A549 treated with DMSO at 1 μM for 4 hours (cell line): Measurements from ENCODE around the gene ACTR5. TPM values are rescaled to one million over a fixed set of nuclear protein-coding genes. Genes with fewer than 3 reads are reported as not detected.

Source experiments
- total RNA-seq: library from RNA; stranded (reverse); fragments of 200-300 nt; extraction: Qiagen RNA extraction; gene quantifications from 5 replicates; pipeline ENCODE4 v1.2.3, GENCODE V29; 2022; ENCODE audit warnings: low read depth

ACTR5 gene
- total RNA-seq, result 7.2 to 10.8 TPM (median 10.3 TPM) in 5 replicates

DNA sequence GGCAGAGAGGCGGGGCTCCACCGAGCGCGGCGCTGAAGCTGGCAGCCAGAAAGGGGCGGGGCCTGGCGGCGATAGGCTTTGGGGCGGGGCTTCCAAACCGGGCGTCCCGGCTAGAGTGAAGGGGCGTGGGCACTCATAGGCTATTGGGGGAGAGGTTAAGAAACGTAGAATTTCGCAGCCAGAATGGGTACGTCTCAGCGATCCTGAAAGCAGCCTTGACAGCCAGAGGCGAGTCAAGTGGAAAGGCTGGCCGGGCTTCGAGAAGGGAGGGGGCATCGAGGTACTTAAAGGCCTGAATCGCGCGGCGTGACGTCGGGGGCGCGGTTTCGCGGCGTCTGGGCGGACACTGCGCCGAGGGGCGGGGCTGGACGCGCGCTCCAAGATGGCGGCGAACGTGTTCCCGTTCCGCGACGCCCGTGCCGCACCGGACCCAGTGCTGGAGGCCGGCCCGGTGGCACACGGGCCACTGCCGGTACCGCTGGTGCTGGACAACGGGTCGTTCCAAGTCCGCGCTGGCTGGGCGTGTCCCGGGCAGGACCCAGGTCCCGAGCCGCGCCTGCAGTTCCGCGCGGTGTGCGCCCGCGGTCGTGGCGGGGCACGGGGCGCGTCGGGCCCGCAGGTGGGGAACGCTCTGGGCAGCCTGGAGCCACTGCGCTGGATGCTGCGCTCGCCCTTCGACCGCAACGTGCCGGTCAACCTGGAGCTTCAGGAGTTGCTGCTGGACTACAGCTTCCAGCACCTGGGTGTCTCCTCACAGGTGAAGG is at the start of gene ACTR5:
Gene ACTR5, plus strand, starts transcription at position 364 of the 764 bp plus-strand sequence. Its CDS starts 19 bp downstream, at position 383.

DNA sequence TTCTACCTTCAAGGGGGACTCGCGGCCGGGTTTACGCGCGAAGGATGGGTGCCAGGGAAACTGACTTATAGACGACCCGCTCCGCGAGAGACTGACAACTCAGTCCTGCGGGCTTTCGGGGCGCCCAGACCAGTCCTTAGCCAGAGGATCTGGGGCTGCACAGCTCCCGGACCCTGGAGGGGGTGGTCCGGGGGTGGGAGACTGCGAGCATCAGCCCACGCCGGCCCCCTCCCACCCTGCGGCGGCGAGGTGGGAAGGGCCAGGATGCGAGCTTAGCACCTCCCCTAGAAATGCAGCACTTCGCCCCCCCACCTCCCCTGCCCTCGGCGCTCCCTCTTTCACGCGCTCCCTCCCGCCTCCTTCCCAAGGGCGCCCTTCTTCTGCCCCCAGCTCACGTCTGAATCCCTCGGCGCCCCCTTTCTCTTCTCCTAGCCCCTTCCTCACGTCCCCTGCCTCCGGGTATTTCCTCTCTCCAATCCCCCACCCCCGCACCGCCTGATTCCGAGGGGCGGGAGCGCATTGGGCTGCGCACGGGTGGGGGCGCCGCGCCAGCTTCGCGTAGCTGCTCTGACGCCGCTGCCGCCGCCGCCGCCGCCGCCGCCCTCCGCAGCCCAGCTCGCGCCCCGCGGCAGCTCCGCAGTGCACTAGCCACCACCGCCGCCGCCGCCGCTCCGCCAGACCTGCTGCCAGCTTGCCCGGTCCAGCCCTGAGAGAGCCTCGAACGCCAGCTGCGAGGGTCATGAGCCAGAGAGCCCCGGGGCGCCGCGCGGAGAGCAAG is 24.2 kb upstream of the ACTR5 start, which contains the start of gene SLC32A1:
Gene SLC32A1, plus strand, starts transcription at position 639 of the 778 bp plus-strand sequence. CDS start 239 bp downstream, outside the sequence.

DNA sequence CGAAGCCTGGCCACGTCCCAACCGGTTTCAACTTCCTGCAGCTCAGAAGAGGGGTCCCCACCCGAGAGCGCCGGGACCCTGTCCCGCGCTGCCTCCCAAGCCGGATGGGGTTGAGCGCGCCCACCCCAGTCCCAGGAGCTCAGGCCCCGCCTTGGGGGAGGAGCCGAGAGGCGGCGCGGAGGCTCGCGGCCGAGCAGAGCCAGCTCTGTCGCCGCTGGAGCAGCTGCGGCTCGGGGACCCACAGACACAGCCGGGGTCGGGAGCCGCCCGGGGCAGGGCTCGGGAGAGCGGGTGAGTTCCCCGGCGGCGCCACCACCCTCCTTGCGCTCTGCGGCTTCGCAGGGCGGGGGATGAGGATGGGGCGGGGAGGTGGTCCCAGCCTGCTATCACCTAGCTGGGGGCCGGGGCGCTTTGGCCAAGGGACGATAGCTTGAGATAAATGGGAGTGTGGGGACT is 57.3 kb downstream of the ACTR5 start, which contains the start of gene PPP1R16B:
Gene PPP1R16B, plus strand, starts transcription at position 196 of the 456 bp plus-strand sequence. CDS start 30,229 bp downstream, outside the sequence.

Other genes starting within 250 kb of the ACTR5 start
- gene ADIG, start 167.3 kb upstream of the ACTR5 start, total RNA-seq, result not detected in 5 replicates
- 0.09 TPM in 1 of 5 replicates, not detected in the others for gene ARHGAP40, start 146.7 kb upstream of the ACTR5 start, total RNA-seq
- gene SLC32A1, start 24.0 kb upstream of the ACTR5 start, total RNA-seq, result not detected in 5 replicates
- 0.10 to 0.12 TPM (median 0.11 TPM) in 5 replicates for gene PPP1R16B, start 57.2 kb downstream of the ACTR5 start, total RNA-seq
- 54.1 to 81.5 TPM (median 73.7 TPM) in 5 replicates for gene FAM83D, start 178.0 kb downstream of the ACTR5 start, total RNA-seq
- gene DHX35, start 213.9 kb downstream of the ACTR5 start, total RNA-seq, result 7.9 to 8.8 TPM (median 8.2 TPM) in 5 replicates